H1 (cell line): Measurements from ENCODE around the gene RGS9. TPM values are rescaled to one million over a fixed set of nuclear protein-coding genes. Genes with fewer than 3 reads are reported as not detected.

ENCODE experiments used
- CEBPB ChIP-seq: IDR thresholded peaks from 2 replicates; pipeline ENCODE4 v1.6.1; 2012; ENCODE audit warnings: low read depth, low read length
- EP300 ChIP-seq, 2 experiments: IDR thresholded peaks; 1 replicate in 1 of 2; 2 replicates in 1 of 2; pipeline ENCODE4 v1.6.1; 2011 to 2012; ENCODE audit warnings: low read depth in 2 of 2, low read length in 2 of 2, mild to moderate bottlenecking in 2 of 2, borderline replicate concordance in 1 of 2, inconsistent platforms in 1 of 2, moderate library complexity in 1 of 2
- NRF1 ChIP-seq: IDR thresholded peaks from 2 replicates; pipeline ENCODE4 v1.6.1; 2011; ENCODE audit warnings: mild to moderate bottlenecking, low read depth, low read length, improper control_type of control experiment
- POU5F1 ChIP-seq: IDR thresholded peaks from 2 replicates; pipeline ENCODE4 v1.6.1; 2011; ENCODE audit warnings: low read depth, mild to moderate bottlenecking, low read length, moderate library complexity
- polyA plus RNA-seq, 7 experiments: library from polyadenylated mRNA; depleted of rRNA in 3 of 7; stranded (reverse) in 5 of 7; unstranded in 2 of 7; fragments of >200 nt in 5 of 7; fragments of 200-250 nt in 2 of 7; gene quantifications; 1 replicate in 5 of 7; 2 replicates in 1 of 7; 4 replicates in 1 of 7; pipeline versions ENCODE4 v1.2.1 to v1.2.3, GENCODE V29; 2011 to 2013; ENCODE audit warnings: missing spikeins in 2 of 7, mixed read lengths in 2 of 7
- total RNA-seq: library from RNA; stranded (reverse); fragmentation: NEBNext Ultra II Directional; extraction: Animal tissue kit (Norgen Biotek cat#: 25700); gene quantifications from 2 replicates; pipeline ENCODE4 v1.2.1, GENCODE V29; 2021

The RGS9 gene
- total and polyA plus RNA-seq, 2 of the 8 experiments (the other 6 are each of a cell fraction or from before 2014, with no cell fraction given), result 8.9 to 20.5 TPM

GRCh38 chr17:65259696-65260485 is 122.7 kb downstream of the RGS9 start (continued):
- no peak for TF ChIP-seq EP300 (IDR thresholded peaks at IDR 0.05; ENCODE audit: borderline replicate concordance in 1 of 2, low read depth in 2 of 2, low read length in 2 of 2)
- TF ChIP-seq POU5F1, result no peak
- TF ChIP-seq NRF1, result no peak
- TF ChIP-seq CEBPB, result no peak
